ENCODE measurements around the gene SLFN12.
"Not testable (repeated sequence)": the region's sequence is repeated elsewhere in the genome, so short reads cannot be mapped to it uniquely, and the experiment has no call there.

The SLFN12 gene

DNA sequence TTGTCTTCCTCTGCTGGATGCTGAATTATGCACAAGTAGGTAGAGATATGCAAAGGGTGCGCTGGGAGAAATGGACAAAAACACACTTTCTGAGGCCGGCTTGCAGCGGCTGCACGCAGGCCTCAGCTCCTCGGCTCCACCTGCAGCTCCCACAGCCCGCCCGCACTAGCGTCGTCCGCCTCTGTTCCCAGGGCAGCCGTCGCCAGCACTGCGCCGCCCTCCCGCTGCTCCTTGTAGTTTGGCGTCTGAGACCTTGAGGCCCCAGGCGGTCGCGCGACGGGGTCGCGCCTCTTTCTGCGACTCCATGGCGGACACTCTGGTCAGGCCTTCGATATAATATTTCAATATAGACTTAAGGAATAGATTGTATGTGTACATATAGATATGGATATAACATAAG, 24.8 kb downstream of the SLFN12 start:
- DNase-seq: no peak

DNA sequence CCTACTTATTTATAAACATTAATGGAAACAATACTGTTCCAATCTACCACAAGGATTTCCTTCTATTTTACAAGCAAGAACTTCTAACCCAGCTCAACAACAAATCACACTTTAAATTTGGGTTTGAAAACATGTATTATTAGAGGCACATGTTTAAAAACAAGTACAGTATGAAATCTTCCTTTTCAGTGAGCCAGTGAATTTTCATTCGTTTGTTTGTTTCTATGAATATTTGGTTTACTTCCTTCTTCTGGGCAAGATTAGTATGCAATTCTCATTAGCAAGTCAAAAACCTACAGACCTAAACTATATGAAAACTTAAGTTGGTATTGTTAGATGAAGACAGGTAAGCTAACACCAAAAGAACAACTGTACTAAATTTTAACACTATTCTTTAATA, 25.7 kb downstream of the SLFN12 start:
- no peak for DNase-seq

DNA sequence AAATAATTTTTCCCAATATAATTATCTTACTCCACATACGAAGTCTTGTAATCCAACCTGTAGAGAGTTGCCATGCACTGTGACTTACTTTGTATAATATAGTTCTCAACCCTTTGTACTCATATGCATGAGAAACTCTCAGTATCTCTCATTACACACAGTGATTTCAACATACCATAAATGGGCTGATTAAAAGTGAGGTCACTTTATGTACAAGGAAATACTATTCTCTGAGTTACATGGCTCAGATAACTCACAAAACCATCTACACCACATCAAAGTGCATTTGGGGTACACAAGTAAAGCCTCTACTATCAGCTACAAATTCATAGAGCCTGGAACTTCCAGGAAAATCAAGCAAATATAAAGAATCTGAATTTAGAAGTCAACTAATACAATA, 27.9 kb downstream of the SLFN12 start:
- DNase-seq: no peak

DNA sequence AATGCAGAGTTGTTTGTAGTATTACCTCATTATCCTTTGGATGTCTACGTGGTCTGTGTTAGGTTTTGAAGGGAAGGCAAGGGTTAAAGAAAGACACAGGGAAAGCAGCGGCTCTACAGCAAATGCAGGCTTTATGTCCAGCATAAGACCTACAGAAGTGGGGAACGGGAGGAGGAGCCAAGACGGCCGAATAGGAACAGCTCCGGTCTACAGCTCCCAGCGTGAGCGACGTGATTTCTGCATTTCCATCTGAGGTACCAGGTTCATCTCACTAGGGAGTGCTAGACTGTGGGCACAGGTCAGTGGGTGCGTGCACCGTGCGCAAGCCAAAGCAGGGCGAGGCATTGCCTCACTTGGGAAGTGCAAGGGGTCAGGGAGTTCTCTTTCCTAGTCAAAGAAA, 38.5 kb downstream of the SLFN12 start:
- DNase-seq: not testable (repeated sequence)

DNA sequence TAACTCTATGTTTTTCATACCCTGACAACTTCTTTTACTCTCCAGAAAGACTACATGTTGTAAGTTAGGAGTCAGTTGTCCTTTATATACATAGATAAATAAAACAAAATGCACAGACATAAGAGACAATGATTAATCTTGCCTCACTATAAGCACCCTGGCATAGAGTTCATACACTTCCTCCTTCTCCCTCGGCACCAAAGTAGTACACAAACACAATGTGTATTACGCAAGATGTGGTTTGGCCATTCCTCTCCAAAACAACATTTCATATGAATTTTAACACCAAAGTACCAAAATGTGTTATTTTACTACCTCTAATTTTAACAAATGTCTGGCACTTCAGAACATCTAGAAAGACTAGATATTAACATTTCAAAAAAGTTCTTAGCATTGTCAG, 41.6 kb downstream of the SLFN12 start:
- no peak for DNase-seq

DNA sequence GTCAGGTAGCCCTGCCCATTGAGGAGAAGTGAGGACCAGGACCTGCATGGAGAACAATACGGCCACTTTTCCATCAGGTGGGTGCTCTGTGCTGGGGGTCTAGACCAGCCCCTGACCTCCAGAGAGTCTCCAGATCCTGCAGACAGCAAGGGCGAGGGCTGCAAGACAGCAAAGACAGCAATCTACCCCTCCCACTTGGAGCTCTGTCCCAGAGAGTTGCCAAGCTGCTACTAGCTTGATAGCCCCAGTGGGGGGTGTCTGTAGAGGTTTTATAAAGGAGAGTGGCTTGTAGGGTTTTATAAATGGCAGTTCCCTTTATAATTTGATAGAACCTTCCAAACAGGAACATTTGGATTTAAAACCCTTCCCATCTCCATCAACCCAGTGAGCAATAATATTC, 42.1 kb downstream of the SLFN12 start:
- DNase-seq: no peak

DNA sequence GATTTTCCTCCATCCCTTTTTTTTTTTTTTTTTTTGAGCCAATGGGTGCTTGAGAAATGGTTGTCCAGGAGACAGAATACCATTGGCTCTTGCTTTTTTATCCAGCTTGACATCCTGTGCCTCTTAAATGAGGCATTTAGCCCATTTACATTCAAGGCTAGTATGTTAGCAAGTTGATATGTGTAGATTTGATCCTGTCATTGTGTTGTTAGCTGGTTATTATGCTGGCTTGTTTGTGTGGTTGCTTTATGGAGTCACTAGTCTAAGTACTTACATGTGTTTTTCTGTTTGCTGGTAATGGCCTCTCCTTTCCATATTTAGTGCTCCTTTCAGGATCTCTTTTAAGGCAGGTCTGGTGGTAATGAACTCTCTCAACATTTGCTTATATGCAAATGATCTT, 44.8 kb downstream of the SLFN12 start:
- no peak for DNase-seq

DNA sequence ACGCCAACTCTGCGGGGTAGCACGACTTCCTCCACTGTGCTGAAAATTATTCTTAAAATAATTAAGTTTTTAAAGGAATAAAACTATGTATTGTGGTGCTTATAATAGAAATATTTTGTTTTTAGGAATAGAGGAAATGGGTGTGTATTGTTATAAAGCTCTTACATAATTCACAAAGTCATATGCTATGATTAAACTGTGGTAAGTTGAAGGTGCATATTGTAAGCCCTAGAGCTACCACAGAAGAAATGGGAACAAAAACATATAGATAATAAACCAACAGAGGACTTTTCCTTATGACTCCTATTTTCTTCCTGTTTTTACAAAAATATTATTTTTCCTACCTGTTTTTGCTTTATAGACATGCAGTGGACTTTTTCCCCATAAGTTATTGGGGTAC, 54.6 kb downstream of the SLFN12 start:
- no peak for DNase-seq

DNA sequence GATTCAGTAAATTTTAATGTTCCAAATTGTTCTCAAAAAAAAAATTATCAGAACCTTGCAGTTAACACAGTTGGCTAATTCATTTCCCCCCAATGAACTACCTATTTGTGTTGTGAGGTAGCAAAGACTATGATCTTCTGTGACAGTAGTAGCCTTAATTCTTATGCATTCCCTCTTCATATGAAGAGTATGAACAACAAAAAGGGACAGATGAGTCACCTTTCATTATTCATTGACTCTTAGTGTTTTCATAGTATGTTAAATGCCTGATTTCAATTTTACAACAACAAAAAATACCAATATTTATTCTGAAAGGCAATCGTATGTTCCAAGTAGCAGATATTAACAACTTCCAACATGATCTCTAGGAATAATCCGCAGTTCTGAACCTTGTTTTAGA, 55.2 kb downstream of the SLFN12 start:
- DNase-seq: no peak

DNA sequence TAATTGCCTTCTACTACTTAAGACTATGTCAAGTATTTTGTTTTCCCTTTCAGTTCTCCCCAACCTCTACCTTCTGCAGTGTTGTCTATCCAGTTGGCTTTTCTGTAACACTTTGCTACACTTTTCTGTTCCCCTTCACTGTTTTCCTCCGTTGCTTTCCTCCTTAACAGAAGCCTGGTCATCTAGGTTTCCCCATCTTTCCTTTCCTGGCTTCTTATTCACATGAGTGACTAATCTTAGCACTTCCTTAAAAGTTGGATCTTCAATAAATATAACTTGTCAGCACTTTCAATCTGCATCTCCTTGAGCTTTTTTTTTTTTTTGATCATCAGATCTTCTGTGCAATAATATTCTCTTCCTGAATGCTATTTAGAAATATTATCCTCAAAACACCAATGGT, 56.1 kb downstream of the SLFN12 start:
- no peak for DNase-seq

DNA sequence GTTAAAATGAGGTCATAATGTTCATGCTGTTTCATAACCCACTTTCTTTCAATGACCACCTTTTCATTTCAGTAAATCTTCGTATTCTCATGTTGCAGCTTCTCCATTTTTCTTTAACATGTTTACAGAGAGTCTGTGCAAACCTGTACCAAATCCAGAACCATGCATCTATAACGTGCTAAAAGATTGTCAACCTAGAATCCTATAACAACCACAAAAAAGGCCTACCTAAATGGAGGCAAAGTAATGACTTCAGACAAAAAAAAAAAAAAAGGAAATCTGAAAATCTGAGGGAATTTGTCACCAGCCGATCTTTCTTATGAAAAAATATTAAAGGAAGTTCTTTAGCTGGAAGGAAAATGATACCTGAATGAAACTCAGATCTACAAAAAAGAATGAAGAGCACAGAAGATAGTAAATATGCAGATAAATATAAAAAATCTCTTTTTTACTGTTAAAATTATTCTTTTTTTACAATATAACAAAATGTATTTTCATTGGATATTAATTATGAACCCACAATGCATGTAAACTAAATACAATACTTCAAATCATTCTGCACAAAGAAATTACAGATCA, 57.4 kb downstream of the SLFN12 start:
- no peak for DNase-seq

DNA sequence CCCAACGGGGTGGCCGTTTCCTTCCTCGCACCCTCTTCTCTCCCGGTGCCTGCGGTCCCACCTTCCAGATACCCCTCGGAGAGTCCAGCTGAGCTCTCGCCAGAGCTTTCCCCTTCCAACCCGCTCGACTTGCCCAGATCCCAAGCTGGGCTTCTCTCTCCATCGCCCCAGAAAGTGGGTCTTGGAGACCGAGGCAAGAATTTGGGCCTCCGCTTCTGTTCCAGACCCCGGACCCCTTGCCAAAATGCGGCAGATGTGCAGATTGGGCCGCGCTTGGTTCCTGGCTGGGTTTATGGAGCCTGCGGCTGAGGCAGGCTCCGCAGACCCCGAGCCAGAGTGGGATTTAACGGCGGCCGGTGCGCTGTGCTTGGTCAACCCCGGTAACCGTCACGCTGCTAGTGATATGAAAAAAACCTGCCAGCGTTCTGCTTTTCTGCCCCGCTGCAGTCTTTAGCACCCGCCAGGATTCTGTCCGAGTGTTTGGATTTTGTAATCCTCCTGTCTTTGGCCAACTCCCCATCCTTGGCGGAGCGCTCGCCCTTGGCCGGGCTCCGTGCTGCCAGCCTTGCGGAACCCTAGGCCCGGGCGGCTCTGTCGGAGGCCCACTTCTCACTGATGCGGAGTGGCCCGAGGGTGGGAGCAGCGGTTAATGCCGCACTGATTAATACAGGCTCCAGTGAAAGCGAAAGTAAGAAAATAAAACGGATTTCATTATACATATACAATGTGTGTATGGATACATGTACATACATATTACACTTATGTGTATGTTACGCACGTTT, 58.1 kb downstream of the SLFN12 start:
- peak; percentile 51 for DNase-seq

DNA sequence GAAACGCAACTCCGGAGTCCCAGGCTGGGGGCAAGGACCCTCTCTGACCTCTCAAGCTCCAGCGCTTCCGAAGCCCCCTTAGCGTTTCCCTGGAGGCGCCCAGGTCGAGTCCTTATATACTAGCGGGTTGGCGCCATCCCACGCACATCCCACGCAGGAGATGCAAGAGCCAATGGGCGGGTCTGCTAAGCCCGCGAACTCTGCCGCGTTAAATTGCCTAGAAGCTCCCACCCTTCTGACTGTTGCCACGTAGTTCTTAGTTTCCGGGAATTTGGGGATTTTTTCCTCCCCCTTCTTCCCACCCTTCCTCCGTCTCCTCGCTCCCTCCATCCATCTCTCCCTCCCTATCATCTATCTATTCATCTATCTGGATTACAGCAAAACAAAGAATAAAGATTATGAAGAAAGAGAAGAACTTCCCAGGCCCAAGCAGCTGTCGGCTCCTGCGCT, 58.7 kb downstream of the SLFN12 start, which contains the start of gene SLFN11:
Gene SLFN11 (minus strand): TSS at position 88 of the 450 bp plus-strand sequence. CDS start 9,814 bp downstream, outside the sequence.
- DNase-seq: peak; percentile 80

DNA sequence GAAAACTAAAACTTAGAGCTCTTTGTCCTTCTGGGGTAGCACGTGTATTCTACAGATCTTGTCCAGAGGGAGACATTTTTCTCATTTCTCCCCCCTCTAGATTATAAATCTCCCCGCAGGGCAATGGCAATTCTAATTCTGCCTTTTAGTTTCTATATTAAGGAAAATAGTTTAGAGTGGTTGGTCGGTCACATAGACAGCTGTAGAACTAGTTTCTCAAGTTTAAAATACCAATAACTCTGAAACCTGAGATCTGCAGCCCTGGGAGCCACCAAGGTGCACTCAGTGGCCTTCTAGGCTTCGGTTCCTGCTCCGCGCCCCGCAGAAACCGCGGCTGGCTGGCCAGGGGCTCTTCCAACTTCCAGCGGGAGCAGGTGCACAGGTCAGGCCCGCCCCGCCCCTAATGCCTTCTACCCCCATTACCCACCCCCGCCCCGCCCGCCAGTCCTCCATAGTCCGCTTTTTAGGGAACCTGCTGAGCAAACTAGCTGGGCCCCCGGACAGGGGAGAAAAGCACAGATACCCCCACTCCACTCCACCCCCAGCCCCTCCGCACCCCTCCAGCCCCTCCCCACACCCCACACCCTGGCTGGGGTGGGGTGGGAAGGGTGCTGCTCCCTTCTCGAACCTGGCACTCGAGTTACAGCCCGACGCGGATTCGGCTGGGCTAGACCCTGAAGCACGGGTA, 59.3 kb downstream of the SLFN12 start:
- peak; percentile 46 for DNase-seq

DNA sequence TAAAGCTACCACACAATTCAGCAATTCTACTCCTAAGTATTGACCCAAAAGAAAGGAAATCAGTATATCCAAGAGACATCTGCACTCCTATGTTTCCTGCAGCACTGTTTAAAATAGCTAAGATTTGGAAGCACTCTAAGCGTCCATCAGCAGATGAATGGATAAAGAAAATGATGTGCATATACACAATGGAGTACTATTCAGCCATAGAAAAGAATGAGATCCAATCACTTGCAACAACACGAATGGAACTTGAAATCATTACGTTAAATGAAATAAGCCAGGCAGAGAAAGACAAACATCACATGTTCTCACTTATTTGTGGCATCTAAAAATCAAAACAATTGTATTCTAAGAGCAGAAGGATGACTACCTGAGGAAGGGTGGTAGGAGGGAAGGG, 60.4 kb downstream of the SLFN12 start:
- DNase-seq: no peak

DNA sequence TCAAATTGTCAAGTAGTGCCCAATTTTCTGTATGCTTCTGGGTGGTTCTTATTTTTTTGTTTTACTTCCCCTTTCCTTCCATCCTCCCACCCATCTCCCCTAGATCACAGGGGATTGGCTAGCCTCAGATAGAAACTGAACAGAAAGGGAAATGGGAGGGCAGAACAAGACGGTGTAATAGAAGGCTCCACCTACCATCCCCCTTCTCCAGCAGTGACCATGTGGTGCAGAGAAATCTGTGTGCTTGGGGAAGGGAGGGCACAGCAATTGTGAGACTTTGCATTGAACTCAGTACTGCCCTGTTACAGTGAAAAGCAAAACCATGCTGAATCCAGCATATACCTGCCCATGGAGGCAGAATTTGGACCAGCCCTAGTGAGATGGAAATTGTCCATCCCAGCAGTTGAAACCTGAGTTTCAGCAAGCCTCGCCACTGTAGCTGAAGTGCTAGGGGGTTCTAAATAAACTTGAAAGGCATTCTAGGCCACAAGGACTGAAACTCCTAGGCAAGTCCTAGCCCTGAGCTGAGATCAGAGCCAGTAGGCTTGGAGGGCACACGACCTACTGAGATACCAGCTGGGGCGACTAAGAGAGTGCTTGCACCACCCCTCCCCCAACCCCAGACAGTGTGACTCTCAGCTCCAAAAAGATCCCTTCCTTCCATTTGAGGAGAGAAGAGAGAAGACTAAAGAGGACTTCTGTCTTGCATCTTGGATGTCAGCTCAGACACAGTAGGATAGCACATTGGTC, 64.0 kb downstream of the SLFN12 start:
- peak; percentile 24 for DNase-seq

DNA sequence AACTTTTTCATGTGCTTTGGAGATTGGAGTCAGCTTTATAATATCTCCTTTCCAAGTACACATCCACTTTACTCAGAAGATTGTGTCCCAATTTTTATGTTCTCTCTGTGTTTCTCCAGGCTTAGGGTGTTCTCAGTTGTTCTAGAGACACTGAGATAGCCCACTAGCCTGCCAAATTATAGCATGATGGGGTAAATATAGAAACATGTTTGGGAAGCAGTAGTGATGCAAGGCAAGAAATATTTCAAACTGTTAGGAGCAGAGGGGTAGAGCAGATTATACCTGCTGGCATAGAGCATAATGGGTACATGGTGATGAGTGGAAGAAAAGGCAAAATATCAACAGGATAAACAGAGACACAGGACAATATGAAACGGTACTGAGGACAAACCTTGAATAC, 71.3 kb downstream of the SLFN12 start:
- DNase-seq: no peak
